ENCODE results near the gene AUTS2. TPM values are rescaled to one million over a fixed set of nuclear protein-coding genes. Genes with fewer than 3 reads are reported as not detected.

Gene AUTS2
- total and polyA plus RNA-seq, 2 of the 8 experiments (the other 6 are each of a cell fraction or from before 2014, with no cell fraction given), result 25.9 to 101 TPM

GRCh38 chr7:70419526-70420380 lies 821.5 kb downstream of the AUTS2 start:
- no peak overlapping the region for H3K27ac ChIP-seq (ENCODE audit: low read depth, low read length)
- TF ChIP-seq SRF (IDR thresholded peaks at IDR 0.05; ENCODE audit: low read depth, low read length) (no peak), CHD2 (IDR thresholded peaks at IDR 0.05; ENCODE audit: low read length) (no peak), POLR2A (IDR thresholded peaks at IDR 0.05; ENCODE audit: control extremely low read depth in 1 of 2, low read depth in 2 of 2, low read length in 2 of 2) (no peak), EP300 (IDR thresholded peaks at IDR 0.05; ENCODE audit: borderline replicate concordance in 1 of 2, low read depth in 2 of 2, low read length in 2 of 2) (no peak), TAF1 (IDR thresholded peaks at IDR 0.05; ENCODE audit: low read depth, low read length) (no peak), TAF7 (optimal IDR thresholded peaks at IDR 0.05; ENCODE audit: borderline replicate concordance, low read depth, low read length) (no peak), USF2 (IDR thresholded peaks at IDR 0.05; ENCODE audit: low read length) (no peak), ATF2 (IDR thresholded peaks at IDR 0.05; ENCODE audit: low read length) (no peak), CBX5 (IDR thresholded peaks at IDR 0.05; ENCODE audit: low read depth, low read length) (no peak)

More at GRCh38 chr7:70419526-70420380, 821.5 kb downstream of the AUTS2 start:
- Histone ChIP-seq H3K4me2 (ENCODE audit: insufficient read depth in 1 of 2, low read depth in 2 of 2, low read length in 2 of 2) (peak overlapping the region; percentile 8 to 46; a peak in 2 of 4 replicates), H3K18ac (ENCODE audit: extremely low read depth, low read length) (peak overlapping the region; percentile 42; the same call in 1 of the 2 replicates), H2BK120ac (replicated peaks; ENCODE audit: low read depth, low read length) (no peak overlapping the region), H4K5ac (ENCODE audit: insufficient read length, low read depth, low read length) (no peak overlapping the region), H2AK5ac (ENCODE audit: low read depth, low read length) (no peak overlapping the region), H4K91ac (replicated peaks; ENCODE audit: insufficient read length, low read length) (no peak overlapping the region), H3K23me2 (ENCODE audit: low read depth, low read length) (no peaks in the 10 kb centered on the region), H4K8ac (ENCODE audit: extremely low read depth, insufficient read depth, low read length) (no peak overlapping the region), H2AFZ (ENCODE audit: low read length) (no peak overlapping the region), H2BK15ac (ENCODE audit: low read length) (no peak overlapping the region), H2BK12ac (ENCODE audit: low read depth, low read length) (no peak overlapping the region), H2BK5ac (ENCODE audit: low read depth, low read length) (no peak overlapping the region), H3K36me3 (ENCODE audit: control insufficient read depth in 2 of 4, insufficient read depth in 4 of 4, low read length in 3 of 4) (no peaks in the 10 kb centered on the region), H3K14ac (ENCODE audit: insufficient read length) (no peak overlapping the region), H3K27me3 (replicated peaks in 1 of 4; ENCODE audit: control insufficient read depth in 3 of 4, extremely low read depth in 1 of 4, insufficient read depth in 3 of 4, low read length in 3 of 4) (no peaks in the 10 kb centered on the region; a peak in 2 of 7 replicates), H4K20me1 (replicated peaks in 1 of 2; ENCODE audit: control insufficient read depth in 1 of 2, insufficient read depth in 2 of 2, low read length in 2 of 2) (no peaks in the 10 kb centered on the region), H3K4me3 (ENCODE audit: extremely low read depth in 1 of 4, insufficient read depth in 2 of 4, low read depth in 3 of 4, low read length in 4 of 4) (no peak overlapping the region), H3K9me3 (ENCODE audit: insufficient read depth in 2 of 2, low read depth in 1 of 2, low read length in 1 of 2) (no peaks in the 10 kb centered on the region), H3K23ac (ENCODE audit: insufficient read length) (no peak overlapping the region), H3K9ac (replicated peaks in 1 of 4; ENCODE audit: extremely low read depth in 1 of 4, low read depth in 3 of 4, low read length in 3 of 4) (no peak overlapping the region), H3K56ac (replicated peaks; ENCODE audit: insufficient read length, low read depth, low read length) (no peak overlapping the region), H3K4me1 (replicated peaks in 1 of 4; ENCODE audit: control insufficient read depth in 3 of 4, insufficient read depth in 4 of 4, low read length in 3 of 4) (peaks cover 3 to 12% (median 11%) of the 10 kb centered on the region in 4 experiments; a peak in 6 of 7 replicates), H3K4ac (replicated peaks; ENCODE audit: insufficient read length, low read depth, low read length) (no peak overlapping the region), H3K79me2 (ENCODE audit: control insufficient read depth in 1 of 2, insufficient read depth in 2 of 2, low read length in 2 of 2) (no peaks in the 10 kb centered on the region), H3K79me1 (ENCODE audit: low read depth, low read length) (no peaks in the 10 kb centered on the region), H2BK20ac (ENCODE audit: low read length) (no peak overlapping the region)
- CTCF ChIA-PET (ENCODE audit: partially characterized antibody), result interaction anchor here (0.8 to 1.4 kb wide), 3 partner anchors 72 to 364 kb away, joined by 3 to 5 read pairs (median 3); no protein-coding TSS in a partner anchor
- DNase-seq (ENCODE audit: low read depth in 1 of 2, low spot score in 2 of 2), result no peak
- POLR2A ChIA-PET (ENCODE audit: partially characterized antibody), result interaction anchor here (0.5 to 1.1 kb wide), 2 partner anchors 209 to 276 kb away, joined by 3 to 4 read pairs; no protein-coding TSS in a partner anchor
- WGBS, 2 experiments (ENCODE audit: extremely low coverage in 1 of 2, insufficient coverage in 1 of 2, insufficient read length in 1 of 2, insufficient replicate concordance in 2 of 2, low coverage in 1 of 2, low lambda C conversion rate in 2 of 2, missing lambda C conversion rate in 1 of 2), result 27% methylated on average over 8 of the region's 8 CpGs; no CpG with 5 or more reads in 1 of the 2 experiments
- FAIRE-seq, result peak; percentile 42
